HG02588 (cell line): ENCODE results near the gene DCAF5.
"Not testable (repeated sequence)": the region's sequence is repeated elsewhere in the genome, so short reads cannot be mapped to it uniquely, and the experiment has no call there.

Source experiments
- ATAC-seq: cut with Tn5 transposase; IDR thresholded peaks from one replicate; pipeline ENCODE4 v1.9.1; 2021; ENCODE audit warnings: mild to moderate bottlenecking, moderate library complexity; ENCODE audit not compliant: unreplicated experiment

Gene DCAF5

GRCh38 chr14:69045857-69046475, 107.0 kb downstream of the DCAF5 start:
- ATAC-seq, result no peak

GRCh38 chr14:69044965-69045555, 107.9 kb downstream of the DCAF5 start:
- no peak for ATAC-seq

GRCh38 chr14:69044296-69044695, 108.6 kb downstream of the DCAF5 start:
- ATAC-seq, result no peak

GRCh38 chr14:69043596-69044260, 109.2 kb downstream of the DCAF5 start:
- ATAC-seq, result no peak

- ATAC-seq, result no peak
These were observed 110.0 kb downstream of the DCAF5 start for GRCh38 chr14:69042787-69043444.

GRCh38 chr14:69042299-69042698, 110.6 kb downstream of the DCAF5 start:
- ATAC-seq, result no peak

- ATAC-seq, result no peak
These were observed 111.1 kb downstream of the DCAF5 start for GRCh38 chr14:69041783-69042182.

- ATAC-seq, result no peak
These were observed 112.6 kb downstream of the DCAF5 start for GRCh38 chr14:69040353-69040752.

GRCh38 chr14:69039288-69039628, 113.7 kb downstream of the DCAF5 start:
- no peak for ATAC-seq

GRCh38 chr14:69038455-69039287, 114.2 kb downstream of the DCAF5 start:
- no peak for ATAC-seq

- no peak for ATAC-seq
These were observed 115.0 kb downstream of the DCAF5 start for GRCh38 chr14:69037790-69038454.

GRCh38 chr14:69036757-69037506, 116.0 kb downstream of the DCAF5 start:
- no peak for ATAC-seq

GRCh38 chr14:69034612-69035262, 118.2 kb downstream of the DCAF5 start:
- no peak for ATAC-seq

- no peak for ATAC-seq
These were observed 125.5 kb downstream of the DCAF5 start for GRCh38 chr14:69027242-69027913.

GRCh38 chr14:69023035-69023434, 129.9 kb downstream of the DCAF5 start:
- no peak for ATAC-seq

- ATAC-seq, result not testable (repeated sequence)
These were observed 130.8 kb downstream of the DCAF5 start for GRCh38 chr14:69022093-69022492.

- no peak for ATAC-seq
These were observed 135.2 kb downstream of the DCAF5 start for GRCh38 chr14:69017706-69018105.

- no peak for ATAC-seq
These were observed 138.1 kb downstream of the DCAF5 start for GRCh38 chr14:69014829-69015259.
